Endothelial cell of umbilical vein (primary cell): Measurements from ENCODE around the gene HERPUD1.
A peak's percentile ranks its signal among the peaks of the same experiment; 100 is the strongest.

ENCODE experiments used
- CTCF ChIP-seq, 2 donors: IDR thresholded peaks; 1 replicate in 1 of 2; 2 replicates in 1 of 2; pipeline ENCODE4 v1.5.1; 2011; ENCODE audit warnings: low read length in 2 of 2, mild to moderate bottlenecking in 2 of 2, moderate library complexity in 2 of 2, control low read depth in 1 of 2, inconsistent platforms in 1 of 2, low read depth in 1 of 2; ENCODE audit not compliant: insufficient read depth in 1 of 2; ENCODE audit errors: extremely low read depth in 1 of 2
- POLR2A ChIP-seq: IDR thresholded peaks from 2 replicates; pipeline ENCODE4 v1.6.1; 2012; ENCODE audit warnings: low read depth, mild to moderate bottlenecking, control low read depth, low read length
- TF ChIP-seq, protein P1 (sequence below): IDR thresholded peaks from 2 replicates; pipeline ENCODE4 v1.6.1; 2011; ENCODE audit not compliant: insufficient read depth, insufficient read length

DNA sequence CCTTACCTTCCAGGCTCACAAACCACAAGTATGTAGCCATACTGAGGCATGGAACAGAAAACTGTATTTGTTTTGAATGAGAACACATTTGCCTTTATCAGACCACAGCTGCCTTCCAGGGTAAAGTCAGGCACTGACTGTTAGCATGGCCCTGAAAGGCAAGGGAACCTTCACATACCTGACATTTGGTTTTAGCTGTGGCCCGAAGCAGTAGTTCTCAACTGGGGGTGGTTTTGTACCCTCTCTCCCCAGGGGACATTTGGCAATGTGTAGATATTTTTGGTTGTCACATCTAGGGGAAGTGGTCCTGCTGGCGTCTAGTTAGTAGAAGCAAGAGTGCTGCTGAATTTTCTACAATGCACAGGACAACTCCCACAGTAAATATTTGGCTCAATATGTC lies 9.2 kb downstream of the HERPUD1 start:
- no peak for TF ChIP-seq CTCF (IDR thresholded peaks at IDR 0.05; ENCODE audit: extremely low read depth in 1 of 2, insufficient read depth in 1 of 2, low read depth in 1 of 2, low read length in 2 of 2)
- peak; percentile 30 for TF ChIP-seq POLR2A
- TF ChIP-seq, protein P1, sequence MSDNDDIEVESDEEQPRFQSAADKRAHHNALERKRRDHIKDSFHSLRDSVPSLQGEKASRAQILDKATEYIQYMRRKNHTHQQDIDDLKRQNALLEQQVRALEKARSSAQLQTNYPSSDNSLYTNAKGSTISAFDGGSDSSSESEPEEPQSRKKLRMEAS, result no peak
